Measurements from ENCODE around the gene CAT.

Gene CAT

DNA sequence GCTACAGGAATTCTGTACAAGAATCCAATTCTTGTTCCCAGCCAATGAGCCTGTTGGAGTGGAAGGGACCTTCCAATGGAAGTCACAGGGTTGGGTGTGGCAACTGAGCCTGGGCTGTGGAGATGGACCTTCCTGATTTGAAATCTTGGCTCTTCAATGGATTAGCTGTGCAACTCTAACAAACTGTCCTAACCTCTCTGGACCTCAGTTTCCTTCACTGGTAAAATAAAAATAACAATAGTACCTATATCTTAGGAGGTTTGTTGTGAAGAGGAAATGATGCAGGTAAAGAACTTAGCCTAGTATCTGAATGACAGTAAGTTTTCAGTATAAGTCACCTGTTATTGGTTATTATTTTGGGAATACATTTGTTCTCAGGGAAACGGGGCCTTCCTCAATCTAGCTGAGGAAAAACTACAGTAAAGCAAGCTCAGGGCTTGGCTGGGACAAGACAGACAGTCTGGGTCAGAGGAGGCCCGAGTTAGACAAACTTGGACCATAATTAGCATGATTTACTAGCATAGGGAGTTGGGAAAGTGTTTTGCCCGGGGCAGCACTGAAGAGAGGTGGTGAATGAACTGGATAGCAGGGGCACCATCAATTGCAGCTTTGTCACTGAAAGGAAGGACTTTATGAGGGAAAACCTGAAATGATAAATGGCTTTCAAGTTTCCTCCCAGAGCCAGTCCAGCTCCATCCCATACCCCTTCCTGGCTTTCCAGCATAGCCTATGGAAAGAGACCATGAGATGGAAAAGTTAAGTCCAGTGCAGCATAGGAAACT, 61.2 kb downstream of the CAT start:
- DNase-seq: no peak

DNA sequence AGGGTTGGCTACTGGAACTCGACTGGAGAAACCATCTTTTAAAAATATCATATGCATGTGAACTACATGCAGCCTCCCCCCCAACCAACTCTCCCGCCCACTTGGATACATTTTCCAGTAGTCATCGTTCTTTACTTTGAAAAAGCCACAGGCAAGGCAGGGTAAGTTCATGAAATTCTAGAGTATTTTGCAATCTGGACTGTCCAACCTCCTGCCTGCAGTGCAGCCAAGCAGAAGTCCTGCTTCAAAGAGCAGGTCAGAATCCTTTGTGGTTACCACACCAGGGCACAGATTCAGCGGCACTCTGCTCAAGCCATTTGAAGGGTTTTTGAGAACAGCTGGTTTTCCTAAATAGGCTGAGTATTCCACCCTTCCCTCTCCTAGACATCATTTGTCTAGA, 62.8 kb downstream of the CAT start:
- DNase-seq: no peak

DNA sequence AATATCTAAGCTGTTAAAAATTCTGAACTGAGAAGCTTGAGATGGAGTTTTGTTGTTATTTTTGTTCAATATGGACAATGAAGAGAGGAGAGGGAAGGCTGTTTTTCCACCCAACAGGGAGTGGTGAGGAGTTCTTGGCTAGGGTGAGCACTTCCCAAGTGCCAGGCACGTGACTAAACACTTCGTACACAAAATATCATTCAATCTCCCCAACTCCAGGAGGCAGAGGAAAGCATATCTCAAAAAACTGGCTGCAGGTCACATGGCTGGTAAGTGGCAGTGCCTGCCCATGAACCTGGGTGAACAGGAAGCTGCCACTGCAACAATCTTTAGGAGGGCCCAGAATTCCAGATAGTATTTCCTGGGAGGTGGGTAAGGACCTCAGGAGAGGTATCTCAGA, 63.2 kb downstream of the CAT start:
- no peak for DNase-seq

DNA sequence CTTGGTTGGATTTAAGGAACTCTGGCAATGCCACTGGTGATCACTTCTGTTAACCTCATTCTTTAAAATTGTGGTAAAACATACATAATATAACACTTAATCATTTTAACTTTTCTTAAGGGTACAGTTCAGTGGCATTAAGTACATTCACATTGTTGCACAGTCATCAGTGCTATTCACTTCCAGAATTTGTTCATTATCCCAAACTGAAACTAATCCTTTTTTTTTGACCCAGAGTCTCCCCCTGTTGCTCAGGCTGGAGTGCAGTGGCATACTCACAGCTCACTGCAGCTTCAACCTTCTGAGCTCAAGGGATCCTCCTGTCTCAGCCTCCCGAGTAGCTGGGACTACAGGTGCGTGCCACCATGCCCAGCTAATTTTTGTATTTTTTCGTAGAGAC, 64.2 kb downstream of the CAT start:
- no peak for DNase-seq

DNA sequence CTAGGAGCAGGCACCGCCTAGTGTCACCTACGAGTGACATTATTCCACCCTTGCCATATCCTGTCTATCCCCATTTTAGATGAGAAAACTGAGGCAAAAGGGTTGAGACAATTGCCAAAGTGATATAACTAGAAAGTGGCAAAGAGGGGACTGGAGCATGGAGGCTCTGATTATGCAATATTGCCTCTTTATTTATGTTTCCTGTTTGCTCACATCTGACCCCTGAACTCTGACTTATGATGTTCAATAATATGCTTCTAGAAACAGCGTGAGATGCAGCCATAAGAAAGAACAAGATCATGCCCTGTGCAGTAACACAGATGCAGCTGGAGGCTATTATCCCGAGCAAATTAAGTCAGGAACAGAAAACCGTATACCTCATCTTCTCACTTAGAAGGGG, 67.1 kb downstream of the CAT start:
- DNase-seq: no peak

DNA sequence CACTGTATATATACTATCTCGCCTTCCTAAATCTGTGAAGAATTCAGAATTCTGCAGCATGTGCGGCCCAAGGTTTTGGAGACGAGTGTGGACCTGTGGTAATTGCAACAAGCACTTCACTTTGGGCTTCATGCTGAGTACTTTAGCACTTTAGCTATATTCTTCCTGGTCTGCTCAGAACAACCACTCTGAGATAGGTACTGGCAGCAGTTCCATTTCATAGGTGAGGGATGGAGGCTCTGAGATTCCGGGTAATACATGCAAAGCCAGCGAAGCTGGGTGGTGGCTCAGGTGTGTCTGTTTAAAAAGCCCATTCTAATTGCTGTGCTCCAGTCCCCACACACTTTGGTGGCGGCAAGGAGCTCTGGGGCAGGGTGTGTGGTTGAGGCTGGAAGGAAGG, 68.4 kb downstream of the CAT start:
- no peak for DNase-seq

DNA sequence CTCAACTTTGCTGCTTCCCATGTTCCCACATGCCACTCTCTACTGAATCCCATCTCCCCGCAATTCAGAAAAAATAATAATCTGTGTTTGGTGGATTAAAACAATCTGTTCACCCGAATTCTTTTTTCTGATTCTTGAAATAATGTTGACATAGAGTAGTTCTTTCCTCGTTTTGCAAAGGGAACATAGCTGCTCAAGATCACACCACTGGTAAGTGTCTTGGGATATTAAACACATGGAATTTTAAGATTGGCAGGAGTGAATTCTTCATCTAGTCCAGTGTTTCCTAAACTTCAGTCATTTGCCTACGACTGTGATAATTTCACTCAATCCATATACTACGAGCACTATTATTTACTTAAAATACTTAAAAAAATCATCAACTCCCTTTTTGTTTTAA, 68.9 kb downstream of the CAT start:
- DNase-seq: no peak

DNA sequence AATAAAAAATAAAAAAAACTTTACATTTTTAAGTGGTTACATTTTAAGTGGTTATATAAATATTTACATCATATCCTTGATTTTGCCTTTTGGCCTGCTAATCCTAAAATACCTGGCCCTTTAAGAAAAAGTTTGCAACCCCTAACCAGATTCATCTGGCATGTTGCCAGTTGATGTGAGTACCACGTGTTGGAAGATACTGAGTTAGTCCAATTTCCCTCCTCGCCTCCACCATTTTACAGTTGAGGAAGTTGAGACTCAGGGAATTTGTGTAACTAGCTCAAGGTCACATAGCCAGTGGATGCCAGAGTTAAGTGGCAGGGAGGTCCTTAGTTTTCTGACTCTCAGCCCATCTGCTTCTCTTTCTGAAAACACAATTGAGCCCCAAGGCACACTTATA, 69.8 kb downstream of the CAT start:
- DNase-seq: no peak

DNA sequence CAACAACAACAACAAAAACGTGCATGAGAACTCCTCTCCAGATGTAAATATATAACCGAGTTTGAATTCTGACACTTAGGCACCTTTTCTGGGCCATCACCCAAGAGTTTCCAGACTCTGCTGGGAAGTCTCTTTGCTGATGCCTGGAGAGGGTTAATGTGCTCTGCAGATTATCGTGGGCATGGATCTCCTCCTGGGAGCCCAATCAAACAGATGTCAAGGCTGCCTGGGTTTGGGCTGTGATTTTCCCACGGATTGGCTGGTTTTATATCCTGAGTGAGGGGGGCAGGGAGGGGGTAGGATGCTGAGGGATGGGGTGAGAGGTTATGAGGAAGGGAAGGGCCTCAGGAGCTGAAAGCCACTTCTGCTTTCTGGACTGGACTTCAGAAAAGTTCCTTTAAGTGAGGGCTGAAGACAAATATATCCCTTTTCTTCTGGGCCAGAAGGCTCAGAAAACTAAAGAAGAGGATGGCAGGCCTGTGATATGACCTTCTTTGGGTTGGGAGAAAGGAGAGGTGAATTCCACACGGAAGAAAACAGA, 70.7 kb downstream of the CAT start:
- DNase-seq: no peak

DNA sequence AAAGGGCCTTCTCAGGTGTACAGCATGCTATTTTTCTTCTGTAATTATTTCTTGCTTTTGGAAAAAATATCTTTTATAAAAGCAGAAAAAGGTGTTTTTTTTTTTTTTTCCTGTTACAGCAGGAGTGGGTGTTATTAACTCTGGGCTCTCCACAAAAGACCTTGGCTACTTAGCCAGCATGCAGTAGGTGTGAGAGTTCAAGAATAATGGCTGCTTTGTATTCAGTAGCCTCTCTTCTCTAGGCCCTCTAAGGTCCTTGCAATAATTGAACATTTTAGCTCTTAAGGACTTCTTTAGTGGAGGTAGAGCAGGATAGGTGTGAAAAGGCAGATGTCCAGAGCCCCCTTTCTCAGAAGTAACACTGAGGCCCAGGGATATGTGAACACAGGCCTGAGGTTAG, 71.5 kb downstream of the CAT start:
- no peak for DNase-seq

DNA sequence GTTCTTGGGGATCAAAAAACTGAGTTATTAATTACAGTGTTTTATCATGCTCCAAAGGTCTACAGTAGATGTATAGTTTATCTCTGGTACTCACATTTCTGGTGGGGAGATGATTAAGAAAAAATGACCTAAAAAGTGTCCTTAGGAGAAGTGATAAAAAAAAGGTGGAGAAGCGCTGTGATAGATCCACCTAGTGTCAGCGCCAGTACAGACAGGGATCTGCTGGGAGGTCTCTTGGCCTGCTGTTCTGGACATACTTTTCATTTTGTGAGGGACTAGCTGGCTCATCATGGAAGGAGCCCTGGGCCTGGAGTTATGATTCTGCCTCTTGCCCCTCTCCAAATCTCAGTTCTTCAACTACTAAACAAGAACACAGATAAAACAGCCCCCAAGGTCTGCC, 71.9 kb downstream of the CAT start:
- no peak for DNase-seq

DNA sequence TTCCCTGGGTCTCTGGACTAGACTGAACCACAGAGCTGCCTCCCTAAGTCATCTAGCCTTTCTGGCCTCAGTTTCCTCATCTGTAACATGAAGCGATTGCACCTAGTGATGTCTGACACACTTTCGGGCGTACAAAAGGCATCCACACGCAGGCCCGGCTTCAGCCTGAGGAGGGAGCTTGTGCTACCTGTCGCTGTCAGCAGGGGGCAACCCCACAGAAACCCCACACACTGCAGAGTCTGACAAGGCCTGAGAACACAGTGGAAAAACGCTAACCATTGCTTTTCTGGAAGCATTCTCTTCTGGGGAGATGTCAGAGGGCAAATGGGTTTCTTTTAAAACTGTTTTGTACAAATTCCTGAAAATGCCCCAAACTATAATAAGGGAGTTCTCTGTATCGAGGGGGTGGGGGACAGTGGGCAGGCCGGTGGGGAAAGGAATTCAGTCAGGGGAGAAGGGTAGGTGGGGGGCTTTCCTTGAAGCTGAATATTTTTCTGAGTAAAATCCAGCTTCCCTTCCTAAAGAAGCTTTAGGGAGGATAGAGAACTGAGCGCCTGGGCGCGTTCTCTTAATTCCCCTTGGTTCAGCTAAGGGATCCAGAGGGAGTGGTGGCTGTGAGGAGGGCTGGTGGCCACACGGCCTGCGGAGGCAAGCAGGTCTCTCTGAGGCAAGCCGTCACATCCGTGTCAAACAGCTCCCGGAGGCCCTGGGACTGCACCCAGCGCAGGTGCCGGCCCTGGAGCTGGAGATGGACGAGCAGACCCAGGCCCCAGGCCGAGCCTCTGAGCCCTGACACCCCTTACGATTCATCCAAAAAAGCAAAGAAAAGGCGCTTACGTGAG, 74.3 kb downstream of the CAT start:
- no peak for DNase-seq

DNA sequence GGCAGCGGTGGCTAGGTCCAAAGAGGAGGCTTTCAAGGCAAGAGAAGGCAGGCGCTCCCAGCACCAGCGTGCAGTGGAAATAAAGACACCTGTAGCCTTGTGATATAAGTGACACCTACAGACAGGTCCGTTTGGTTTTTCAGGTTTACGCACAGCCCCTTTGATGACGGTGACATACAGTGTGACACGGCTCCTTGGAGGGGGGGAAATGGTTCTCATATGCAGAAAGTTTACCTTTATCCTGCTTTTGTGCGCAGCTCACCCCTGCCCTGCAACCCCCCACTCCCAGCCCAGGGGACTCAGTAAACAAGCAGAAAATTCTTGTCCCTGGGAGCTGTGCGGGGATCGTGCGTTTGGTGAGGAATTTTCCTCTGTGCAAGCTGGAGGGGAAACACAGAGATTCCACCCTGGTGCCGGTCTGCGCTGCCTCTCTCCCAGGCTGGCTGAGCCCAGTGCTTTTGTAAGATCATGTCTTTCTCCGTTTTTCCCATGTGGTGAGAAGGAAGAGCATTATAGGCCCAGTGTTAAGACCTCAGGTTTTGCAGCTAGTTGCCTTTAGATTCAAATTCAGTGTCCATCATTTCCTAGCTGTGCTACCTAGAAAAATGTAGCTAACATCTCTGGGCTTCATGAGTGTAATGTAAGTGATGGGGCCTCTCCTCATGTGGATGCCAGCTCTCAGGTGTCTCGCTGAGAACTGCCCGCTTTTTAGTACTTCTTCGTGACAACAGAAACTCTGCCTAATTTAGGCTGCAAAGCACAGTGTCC, 75.1 kb downstream of the CAT start, which contains the start of gene ELF5:
TSS of gene ELF5 (minus strand) at position 113 of the 768 bp plus-strand sequence. CDS start 8,045 bp downstream, outside the sequence.
- DNase-seq: no peak

DNA sequence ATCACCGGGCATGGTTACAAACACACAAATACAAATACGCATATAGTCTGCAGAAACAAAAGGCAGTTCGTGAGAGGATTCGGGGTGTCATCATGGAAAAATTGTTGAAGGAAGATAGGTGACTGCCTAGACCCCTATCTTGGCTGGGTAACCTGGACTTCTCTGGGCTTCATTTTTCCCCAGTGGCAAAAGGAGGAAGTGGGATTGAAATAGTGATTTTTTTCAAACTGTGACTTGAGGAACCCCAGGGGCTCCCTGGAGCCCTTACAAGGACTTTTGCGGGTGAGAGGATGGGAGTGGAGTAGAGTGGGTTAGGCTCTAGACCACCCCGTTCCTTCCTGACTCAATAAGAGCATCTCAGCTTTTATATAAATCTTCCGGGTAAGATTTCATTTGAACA, 75.9 kb downstream of the CAT start:
- no peak for DNase-seq

DNA sequence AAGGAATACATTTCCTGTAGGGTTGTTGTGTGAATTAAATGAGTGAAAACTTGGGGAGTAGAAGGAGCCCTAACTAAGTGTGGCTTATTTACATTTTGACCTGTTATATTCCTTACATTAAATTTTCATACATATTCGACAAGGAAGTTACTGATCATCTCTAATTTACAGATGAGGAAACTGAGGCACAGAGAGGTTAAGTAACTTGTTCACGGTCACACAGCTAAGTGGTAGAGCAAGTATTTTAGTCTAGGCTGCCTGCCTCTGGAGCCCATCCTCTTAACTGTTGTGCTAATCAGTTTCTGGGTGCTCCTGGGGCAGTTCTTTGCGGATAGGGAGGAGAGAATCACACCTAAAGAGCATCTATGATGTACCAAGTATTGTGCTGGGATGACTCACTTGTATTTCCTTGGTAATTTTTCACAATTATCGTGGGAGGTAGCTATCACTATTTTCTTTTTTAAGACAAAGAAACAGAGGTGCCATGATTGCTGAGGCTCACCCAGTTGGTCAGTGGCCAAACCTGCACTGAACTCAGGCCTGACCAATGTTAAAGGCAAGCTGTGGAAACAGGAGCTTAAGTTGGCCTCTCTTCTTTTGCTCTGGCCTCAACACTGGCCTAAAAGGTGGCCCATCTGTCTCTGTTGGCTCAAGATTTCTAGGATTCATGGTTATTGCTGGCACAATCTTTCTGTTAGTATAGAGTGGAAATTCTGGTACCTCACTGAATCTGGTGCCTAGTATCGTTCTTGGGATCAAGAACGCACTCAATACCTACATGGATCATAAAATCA, 77.7 kb downstream of the CAT start:
- no peak for DNase-seq

DNA sequence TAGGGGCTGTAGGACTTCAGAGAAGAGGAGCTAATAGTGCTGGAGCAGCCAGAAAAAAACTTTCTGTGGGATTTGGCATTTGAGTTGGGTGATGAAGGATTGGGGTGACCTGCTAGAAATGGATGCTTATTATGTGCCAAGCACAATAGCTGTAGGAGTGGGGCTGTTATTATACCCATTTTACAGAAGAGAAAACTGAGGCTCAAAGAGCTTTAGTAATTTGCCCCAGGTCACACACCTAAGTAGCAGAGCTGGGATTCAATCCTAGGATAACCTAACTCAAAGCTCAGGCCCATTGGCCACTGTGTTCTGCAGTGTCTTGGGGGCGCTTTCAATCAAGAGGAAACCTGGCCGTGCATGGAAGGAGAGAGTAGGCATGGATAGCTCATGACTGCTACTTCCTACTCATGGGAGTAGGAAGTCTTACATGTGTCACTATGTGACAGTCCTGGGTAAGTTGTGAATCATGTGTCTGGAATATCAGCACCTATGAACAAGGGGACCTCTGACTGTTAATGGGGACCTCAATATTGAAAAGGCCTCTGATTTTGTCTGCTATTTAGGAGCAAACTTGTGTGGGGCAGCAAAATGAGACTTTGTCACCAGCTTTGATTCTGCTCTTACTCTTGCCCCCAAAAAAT, 81.0 kb downstream of the CAT start:
- no peak for DNase-seq

DNA sequence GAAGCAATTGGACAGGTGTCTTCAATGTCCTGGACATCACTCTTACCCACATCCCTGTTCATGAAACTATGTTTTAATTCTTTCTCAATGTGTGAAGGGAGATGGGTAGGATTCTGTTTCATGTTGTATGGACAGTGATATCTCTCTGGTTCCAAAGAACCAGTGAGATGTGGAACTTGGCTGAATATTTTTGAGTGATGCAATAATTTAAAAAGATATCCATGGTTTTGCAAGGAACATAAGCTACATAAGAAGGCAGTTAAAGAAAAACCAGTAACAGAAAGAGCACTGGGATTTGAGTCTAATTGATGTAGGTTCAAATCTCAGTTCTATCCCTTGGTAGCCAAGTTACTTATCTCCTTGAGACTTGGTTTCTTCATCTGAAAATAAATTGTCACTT, 82.5 kb downstream of the CAT start:
- no peak for DNase-seq
